ENCODE measurements around the gene CFAP410. TPM values are rescaled to one million over a fixed set of nuclear protein-coding genes. Genes with fewer than 3 reads are reported as not detected.
A peak's percentile ranks its signal among the peaks of the same experiment; 100 is the strongest.

The CFAP410 gene
- total RNA-seq, 1 donor from 2014 or later: 10.4 TPM

DNA sequence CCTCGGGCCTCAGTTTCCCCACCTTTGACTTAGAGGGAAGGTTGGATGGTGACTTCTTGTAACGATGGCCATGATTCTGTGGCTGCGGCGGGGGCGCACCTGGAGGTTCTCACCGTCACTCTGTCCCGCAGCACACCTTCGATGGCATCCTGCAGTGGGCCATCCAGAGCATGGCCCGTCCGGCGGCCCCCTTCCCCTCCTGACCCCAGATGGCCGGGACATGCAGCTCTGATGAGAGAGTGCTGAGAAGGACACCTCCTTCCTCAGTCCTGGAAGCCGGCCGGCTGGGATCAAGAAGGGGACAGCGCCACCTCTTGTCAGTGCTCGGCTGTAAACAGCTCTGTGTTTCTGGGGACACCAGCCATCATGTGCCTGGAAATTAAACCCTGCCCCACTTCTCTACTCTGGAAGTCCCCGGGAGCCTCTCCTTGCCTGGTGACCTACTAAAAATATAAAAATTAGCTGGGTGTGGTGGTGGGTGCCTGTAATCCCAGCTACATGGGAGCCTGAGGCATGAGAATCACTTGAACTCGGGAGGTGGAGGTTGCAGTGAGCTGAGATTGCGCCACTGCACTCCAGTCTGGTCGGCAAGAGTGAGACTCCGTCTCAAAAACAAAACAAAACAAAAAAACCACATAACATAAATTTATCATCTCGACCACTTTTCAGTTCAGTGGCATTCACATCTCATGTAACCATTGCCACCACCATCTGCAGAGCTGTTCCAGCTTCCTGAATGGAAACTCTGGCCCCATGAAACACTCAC, 41.5 kb downstream of the CFAP410 start:
- peaks cover 10% of the 10 kb centered on the region for H3K4me1 ChIP-seq (ENCODE audit: insufficient read depth, low read length)
- no peaks in the 10 kb centered on the region for H3K27me3 ChIP-seq (ENCODE audit: insufficient read depth, low read length)
- no peaks in the 10 kb centered on the region for H3K9me3 Mint-ChIP-seq (ENCODE audit: unreplicated experiment)
- no peaks in the 10 kb centered on the region for H3K27me3 Mint-ChIP-seq (ENCODE audit: low read depth, unreplicated experiment)
- no peak overlapping the region for H3K4me3 Mint-ChIP-seq (ENCODE audit: unreplicated experiment)
- FAIRE-seq (no peak), DNase-seq (ENCODE audit: low read depth) (peak; percentile 38)
- H3K9ac ChIP-seq (ENCODE audit: low read length): no peak overlapping the region
- no peak overlapping the region for H3K27ac ChIP-seq (ENCODE audit: low read depth, low read length)
- H2AFZ ChIP-seq (ENCODE audit: low read depth, low read length): no peak overlapping the region
- H3K4me1 Mint-ChIP-seq (ENCODE audit: low read depth, unreplicated experiment): peaks cover 3% of the 10 kb centered on the region
- H3K79me2 ChIP-seq (ENCODE audit: insufficient read depth, low read length): peaks cover 21% of the 10 kb centered on the region
- TF ChIP-seq, protein P1, sequence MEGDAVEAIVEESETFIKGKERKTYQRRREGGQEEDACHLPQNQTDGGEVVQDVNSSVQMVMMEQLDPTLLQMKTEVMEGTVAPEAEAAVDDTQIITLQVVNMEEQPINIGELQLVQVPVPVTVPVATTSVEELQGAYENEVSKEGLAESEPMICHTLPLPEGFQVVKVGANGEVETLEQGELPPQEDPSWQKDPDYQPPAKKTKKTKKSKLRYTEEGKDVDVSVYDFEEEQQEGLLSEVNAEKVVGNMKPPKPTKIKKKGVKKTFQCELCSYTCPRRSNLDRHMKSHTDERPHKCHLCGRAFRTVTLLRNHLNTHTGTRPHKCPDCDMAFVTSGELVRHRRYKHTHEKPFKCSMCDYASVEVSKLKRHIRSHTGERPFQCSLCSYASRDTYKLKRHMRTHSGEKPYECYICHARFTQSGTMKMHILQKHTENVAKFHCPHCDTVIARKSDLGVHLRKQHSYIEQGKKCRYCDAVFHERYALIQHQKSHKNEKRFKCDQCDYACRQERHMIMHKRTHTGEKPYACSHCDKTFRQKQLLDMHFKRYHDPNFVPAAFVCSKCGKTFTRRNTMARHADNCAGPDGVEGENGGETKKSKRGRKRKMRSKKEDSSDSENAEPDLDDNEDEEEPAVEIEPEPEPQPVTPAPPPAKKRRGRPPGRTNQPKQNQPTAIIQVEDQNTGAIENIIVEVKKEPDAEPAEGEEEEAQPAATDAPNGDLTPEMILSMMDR (IDR thresholded peaks at IDR 0.05; ENCODE audit: insufficient read depth, low read depth, low read length): peak; percentile 62
- TF ChIP-seq EZH2 (IDR thresholded peaks at IDR 0.05; ENCODE audit: insufficient read depth, low read length): peak; percentile 5
- no peak overlapping the region for H3K4me3 ChIP-seq (ENCODE audit: insufficient read depth, low read depth, low read length)
- H4K20me1 ChIP-seq (ENCODE audit: insufficient read depth, low read length): peaks cover 22% of the 10 kb centered on the region
- no peaks in the 10 kb centered on the region for H3K36me3 Mint-ChIP-seq (ENCODE audit: low read depth, unreplicated experiment)
- H3K9me3 ChIP-seq (ENCODE audit: insufficient read depth, low read depth, low read length): no peaks in the 10 kb centered on the region
- H3K4me2 ChIP-seq (ENCODE audit: low read length): no peak overlapping the region
- no peaks in the 10 kb centered on the region for H3K36me3 ChIP-seq (ENCODE audit: insufficient read depth, low read length)
- peak overlapping the region; percentile 84 for H3K27ac Mint-ChIP-seq (ENCODE audit: unreplicated experiment)

GRCh38 chr21:44296916-44297315, 42.3 kb downstream of the CFAP410 start:
- no peak for DNase-seq (ENCODE audit: low read depth)
- H3K9ac ChIP-seq (ENCODE audit: low read length): no peak overlapping the region
- Mint-ChIP-seq H3K4me3 (ENCODE audit: unreplicated experiment) (no peak overlapping the region), H3K27me3 (ENCODE audit: low read depth, unreplicated experiment) (no peaks in the 10 kb centered on the region), H3K9me3 (ENCODE audit: unreplicated experiment) (no peaks in the 10 kb centered on the region), H3K4me1 (ENCODE audit: low read depth, unreplicated experiment) (peaks cover 3% of the 10 kb centered on the region), H3K36me3 (ENCODE audit: low read depth, unreplicated experiment) (no peaks in the 10 kb centered on the region), H3K27ac (ENCODE audit: unreplicated experiment) (no peak overlapping the region)
- H3K9me3 ChIP-seq (ENCODE audit: insufficient read depth, low read depth, low read length): no peaks in the 10 kb centered on the region
- TF ChIP-seq EZH2 (IDR thresholded peaks at IDR 0.05; ENCODE audit: insufficient read depth, low read length): no peak
- TF ChIP-seq, protein P1 (IDR thresholded peaks at IDR 0.05; ENCODE audit: insufficient read depth, low read depth, low read length): no peak
- H2AFZ ChIP-seq (ENCODE audit: low read depth, low read length): no peak overlapping the region
- no peaks in the 10 kb centered on the region for H3K36me3 ChIP-seq (ENCODE audit: insufficient read depth, low read length)
- peaks cover 17% of the 10 kb centered on the region for H3K79me2 ChIP-seq (ENCODE audit: insufficient read depth, low read length)
- peaks cover 14% of the 10 kb centered on the region for H4K20me1 ChIP-seq (ENCODE audit: insufficient read depth, low read length)
- H3K4me3 ChIP-seq (ENCODE audit: insufficient read depth, low read depth, low read length): no peak overlapping the region
- no peak overlapping the region for H3K27ac ChIP-seq (ENCODE audit: low read depth, low read length)
- H3K27me3 ChIP-seq (ENCODE audit: insufficient read depth, low read length): no peaks in the 10 kb centered on the region
- H3K4me1 ChIP-seq (ENCODE audit: insufficient read depth, low read length): peaks cover 10% of the 10 kb centered on the region
- no peak overlapping the region for H3K4me2 ChIP-seq (ENCODE audit: low read length)
- no peak for FAIRE-seq

GRCh38 chr21:44296103-44296519, 43.1 kb downstream of the CFAP410 start:
- no peak overlapping the region for H2AFZ ChIP-seq (ENCODE audit: low read depth, low read length)
- no peak overlapping the region for H3K4me3 ChIP-seq (ENCODE audit: insufficient read depth, low read depth, low read length)
- peaks cover 10% of the 10 kb centered on the region for H3K4me1 ChIP-seq (ENCODE audit: insufficient read depth, low read length)
- no peak overlapping the region for H3K4me3 Mint-ChIP-seq (ENCODE audit: unreplicated experiment)
- no peaks in the 10 kb centered on the region for H3K36me3 ChIP-seq (ENCODE audit: insufficient read depth, low read length)
- no peaks in the 10 kb centered on the region for H3K9me3 Mint-ChIP-seq (ENCODE audit: unreplicated experiment)
- H3K4me2 ChIP-seq (ENCODE audit: low read length): no peak overlapping the region
- no peaks in the 10 kb centered on the region for H3K36me3 Mint-ChIP-seq (ENCODE audit: low read depth, unreplicated experiment)
- H3K79me2 ChIP-seq (ENCODE audit: insufficient read depth, low read length): peaks cover 9% of the 10 kb centered on the region
- no peak for FAIRE-seq
- H4K20me1 ChIP-seq (ENCODE audit: insufficient read depth, low read length): peaks cover 6% of the 10 kb centered on the region
- H3K9me3 ChIP-seq (ENCODE audit: insufficient read depth, low read depth, low read length): no peaks in the 10 kb centered on the region
- no peak overlapping the region for H3K27ac Mint-ChIP-seq (ENCODE audit: unreplicated experiment)
- H3K9ac ChIP-seq (ENCODE audit: low read length): no peak overlapping the region
- TF ChIP-seq EZH2 (IDR thresholded peaks at IDR 0.05; ENCODE audit: insufficient read depth, low read length): no peak
- TF ChIP-seq, protein P1 (IDR thresholded peaks at IDR 0.05; ENCODE audit: insufficient read depth, low read depth, low read length): no peak
- no peak for DNase-seq (ENCODE audit: low read depth)
- H3K27ac ChIP-seq (ENCODE audit: low read depth, low read length): no peak overlapping the region
- H3K27me3 ChIP-seq (ENCODE audit: insufficient read depth, low read length): no peaks in the 10 kb centered on the region
- peaks cover 3% of the 10 kb centered on the region for H3K4me1 Mint-ChIP-seq (ENCODE audit: low read depth, unreplicated experiment)
- peaks cover 4% of the 10 kb centered on the region for H3K27me3 Mint-ChIP-seq (ENCODE audit: low read depth, unreplicated experiment)

All from astrocyte (in vitro differentiated cells and primary cell).